Cardiac fibroblast (primary cell): ENCODE measurements around the gene AS3MT.
"Not testable (repeated sequence)": the region's sequence is repeated elsewhere in the genome, so short reads cannot be mapped to it uniquely, and the experiment has no call there.

Source experiments
- DNase-seq, 2 donors: peaks; one replicate each; pipeline versions ENCODE4 v3.0.0 to v3.0.0-alpha.2; 2010; ENCODE audit warnings: low read depth in 2 of 2
- H3K4me3 ChIP-seq, 2 donors: replicated peaks in 1 of 2; 1 replicate in 1 of 2; 2 replicates in 1 of 2; pipeline ENCODE4 v1.5.1; 2011; ENCODE audit warnings: low read depth in 2 of 2, low read length in 2 of 2, mild to moderate bottlenecking in 2 of 2, moderate library complexity in 1 of 2
- TF ChIP-seq, protein P1 (sequence below): IDR thresholded peaks from one replicate; pipeline ENCODE4 v1.5.1; 2011; ENCODE audit warnings: low read depth, mild to moderate bottlenecking, low read length, inconsistent platforms

Gene AS3MT

GRCh38 chr10:102831322-102832071, 37.8 kb upstream of the AS3MT start:
- no peak overlapping the region for H3K4me3 ChIP-seq
- TF ChIP-seq, protein P1, sequence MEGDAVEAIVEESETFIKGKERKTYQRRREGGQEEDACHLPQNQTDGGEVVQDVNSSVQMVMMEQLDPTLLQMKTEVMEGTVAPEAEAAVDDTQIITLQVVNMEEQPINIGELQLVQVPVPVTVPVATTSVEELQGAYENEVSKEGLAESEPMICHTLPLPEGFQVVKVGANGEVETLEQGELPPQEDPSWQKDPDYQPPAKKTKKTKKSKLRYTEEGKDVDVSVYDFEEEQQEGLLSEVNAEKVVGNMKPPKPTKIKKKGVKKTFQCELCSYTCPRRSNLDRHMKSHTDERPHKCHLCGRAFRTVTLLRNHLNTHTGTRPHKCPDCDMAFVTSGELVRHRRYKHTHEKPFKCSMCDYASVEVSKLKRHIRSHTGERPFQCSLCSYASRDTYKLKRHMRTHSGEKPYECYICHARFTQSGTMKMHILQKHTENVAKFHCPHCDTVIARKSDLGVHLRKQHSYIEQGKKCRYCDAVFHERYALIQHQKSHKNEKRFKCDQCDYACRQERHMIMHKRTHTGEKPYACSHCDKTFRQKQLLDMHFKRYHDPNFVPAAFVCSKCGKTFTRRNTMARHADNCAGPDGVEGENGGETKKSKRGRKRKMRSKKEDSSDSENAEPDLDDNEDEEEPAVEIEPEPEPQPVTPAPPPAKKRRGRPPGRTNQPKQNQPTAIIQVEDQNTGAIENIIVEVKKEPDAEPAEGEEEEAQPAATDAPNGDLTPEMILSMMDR = no peak
- no peak for DNase-seq

GRCh38 chr10:102832248-102832647, 37.0 kb upstream of the AS3MT start:
- H3K4me3 ChIP-seq = no peak overlapping the region
- TF ChIP-seq, protein P1 = no peak
- DNase-seq = no peak

- no peak overlapping the region for H3K4me3 ChIP-seq
- TF ChIP-seq, protein P1 = no peak
- DNase-seq = no peak
Measured at GRCh38 chr10:102832987-102833386, 36.3 kb upstream of the AS3MT start.

- TF ChIP-seq, protein P1 = no peak
- DNase-seq = no peak
- H3K4me3 ChIP-seq = no peak overlapping the region
Measured at GRCh38 chr10:102834143-102834542, 35.1 kb upstream of the AS3MT start.

DNA sequence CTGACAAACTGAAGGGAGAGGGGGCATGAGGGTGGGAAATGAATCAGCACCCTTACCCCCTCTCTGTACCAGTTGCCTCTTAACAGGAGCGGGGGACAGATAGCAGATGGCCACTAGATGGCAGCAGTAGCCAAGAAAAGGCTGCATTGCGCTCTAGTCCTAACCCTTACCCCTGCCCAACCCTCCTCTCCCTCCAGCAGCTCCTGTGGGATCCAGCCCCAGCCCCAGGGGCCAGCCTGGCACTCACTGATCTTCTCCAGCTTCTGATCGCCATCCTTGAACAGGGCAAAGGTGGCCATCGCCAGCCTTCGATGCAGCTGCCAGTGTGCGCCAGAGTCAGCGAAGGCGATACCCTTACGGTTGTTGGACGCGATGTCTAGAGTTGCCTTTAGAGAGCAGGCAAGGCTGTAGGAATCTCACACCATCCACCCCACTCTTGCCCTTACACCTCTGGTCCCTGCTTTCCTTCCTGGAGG, 34.2 kb upstream of the AS3MT start:
- DNase-seq = peak; percentile 83 to 86
- H3K4me3 ChIP-seq = no peak overlapping the region
- TF ChIP-seq, protein P1 = peak; percentile 82

GRCh38 chr10:102837230-102837721, 32.0 kb upstream of the AS3MT start, which contains the start of gene CYP17A1:
TSS of gene CYP17A1 (minus strand) at chr10:102837413. CDS start at chr10:102837361, 52 bp downstream.
- peak in 1 of 2 donors; percentile 41 for DNase-seq
- TF ChIP-seq, protein P1 = no peak
- no peak within 1 kb of the TSS for H3K4me3 ChIP-seq

GRCh38 chr10:102838276-102838927, 30.9 kb upstream of the AS3MT start:
- not testable (repeated sequence) for DNase-seq, H3K4me3 ChIP-seq
